ENCODE data around the gene OR4D6. TPM values are rescaled to one million over a fixed set of nuclear protein-coding genes. Genes with fewer than 3 reads are reported as not detected.
"Not testable (repeated sequence)": the region's sequence is repeated elsewhere in the genome, so short reads cannot be mapped to it uniquely, and the experiment has no call there.

OR4D6 gene
- total RNA-seq, 1 experiment from 2014 or later, result not detected

- no peak for TF ChIP-seq AFF4 (CRISPR knock-in tag; IDR thresholded peaks at IDR 0.05; ENCODE audit: borderline replicate concordance)
- TF ChIP-seq HMGA2 (CRISPR knock-in tag; IDR thresholded peaks at IDR 0.05), result no peak
- TF ChIP-seq ZNF532 (CRISPR knock-in tag; IDR thresholded peaks at IDR 0.05; ENCODE audit: borderline replicate concordance), result no peak
- no peak for TF ChIP-seq MXD4 (CRISPR knock-in tag; IDR thresholded peaks at IDR 0.05; ENCODE audit: borderline replicate concordance)
- no peak for TF ChIP-seq TEAD4 (CRISPR knock-in tag; IDR thresholded peaks at IDR 0.05)
- TF ChIP-seq FOXP4 (CRISPR knock-in tag; IDR thresholded peaks at IDR 0.05), result no peak
- TF ChIP-seq ESRRA (CRISPR knock-in tag; IDR thresholded peaks at IDR 0.05; ENCODE audit: borderline replicate concordance), result no peak
Measured at GRCh38 chr11:59437770-59438169, 19.0 kb upstream of the OR4D6 start (continued).

- H3K4me3 Mint-ChIP-seq; H3K27me3 Mint-ChIP-seq (ENCODE audit: low read depth); ATAC-seq; POLR2A ChIA-PET; CTCF ChIA-PET; DNase-seq (ENCODE audit: low spot score); H3K4me1 Mint-ChIP-seq; H3K27ac Mint-ChIP-seq: not testable (repeated sequence)
- Mint-ChIP-seq H3K9me3 (peaks cover 36% of the 10 kb centered on the region), H3K36me3 (peaks cover 13% of the 10 kb centered on the region)
Measured at GRCh38 chr11:59445624-59446023, 11.1 kb upstream of the OR4D6 start.

- Mint-ChIP-seq H3K4me1 (no peaks in the 10 kb centered on the region), H3K9me3 (peaks cover 35% of the 10 kb centered on the region), H3K36me3 (peaks cover 13% of the 10 kb centered on the region), H3K27ac (no peak overlapping the region), H3K4me3 (no peak overlapping the region), H3K27me3 (ENCODE audit: low read depth) (peaks cover 2% of the 10 kb centered on the region; the same call in 1 of the 2 replicates)
- ChIA-PET CTCF (no interaction called here), POLR2A (no interaction called here)
- TF ChIP-seq NR1H2 (CRISPR knock-in tag; IDR thresholded peaks at IDR 0.05) (no peak), EMX1 (CRISPR knock-in tag; IDR thresholded peaks at IDR 0.05) (no peak), PREB (CRISPR knock-in tag; IDR thresholded peaks at IDR 0.05; ENCODE audit: borderline replicate concordance) (no peak), AR (CRISPR knock-in tag; IDR thresholded peaks at IDR 0.05) (no peak), ZNF396 (CRISPR knock-in tag; IDR thresholded peaks at IDR 0.05; ENCODE audit: borderline replicate concordance) (no peak), HMGA2 (CRISPR knock-in tag; IDR thresholded peaks at IDR 0.05) (no peak)
- no peak for ATAC-seq
- DNase-seq (ENCODE audit: low spot score), result no peak
Measured at GRCh38 chr11:59448484-59448883, 8.3 kb upstream of the OR4D6 start.
